HEK293T (cell line): Measurements from ENCODE around the gene EYA4.

Experiments
- ARNT ChIP-seq: fragments of 450-650 bp; IDR thresholded peaks from 2 replicates; pipeline ENCODE4 v1.6.1; 2017; ENCODE audit warnings: mild to moderate bottlenecking
- BHLHE40 ChIP-seq: fragments of 450-650 bp; IDR thresholded peaks from 2 replicates; pipeline ENCODE4 v1.6.1; 2016; ENCODE audit warnings: mild to moderate bottlenecking, moderate library complexity, borderline replicate concordance
- CTBP1 ChIP-seq: fragments of 450-650 bp; IDR thresholded peaks from 2 replicates; pipeline ENCODE4 v1.6.1; 2016; ENCODE audit warnings: borderline replicate concordance
- ELF4 ChIP-seq: fragments of 450-650 bp; IDR thresholded peaks from 2 replicates; pipeline ENCODE4 v1.6.1; 2017; ENCODE audit warnings: antibody characterized with exemption
- FOXA1 ChIP-seq: fragments of 450-650 bp; IDR thresholded peaks from 2 replicates; pipeline ENCODE4 v1.6.1; 2016; ENCODE audit warnings: mild to moderate bottlenecking
- FOXK2 ChIP-seq: fragments of 450-650 bp; IDR thresholded peaks from 2 replicates; pipeline ENCODE4 v1.6.1; 2016; ENCODE audit warnings: mild to moderate bottlenecking
- FOXM1 ChIP-seq: fragments of 450-650 bp; IDR thresholded peaks from 2 replicates; pipeline ENCODE4 v1.6.1; 2017; ENCODE audit warnings: mild to moderate bottlenecking, borderline replicate concordance
- HDGF ChIP-seq: fragments of 450-650 bp; IDR thresholded peaks from 2 replicates; pipeline ENCODE4 v1.6.1; 2017; ENCODE audit warnings: antibody characterized with exemption, borderline replicate concordance
- L3MBTL2 ChIP-seq: fragments of 450-650 bp; conservative IDR thresholded peaks from 2 replicates; pipeline ENCODE4 v1.6.1; 2016; ENCODE audit warnings: mild to moderate bottlenecking
- LEF1 ChIP-seq: fragments of 450-650 bp; IDR thresholded peaks from 2 replicates; pipeline ENCODE4 v1.6.1; 2017; ENCODE audit warnings: mild to moderate bottlenecking, borderline replicate concordance
- PKNOX1 ChIP-seq: fragments of 450-650 bp; IDR thresholded peaks from 2 replicates; pipeline ENCODE4 v1.6.1; 2016
- SP1 ChIP-seq: fragments of 450-650 bp; IDR thresholded peaks from 2 replicates; pipeline ENCODE4 v1.6.1; 2017
- TARDBP ChIP-seq: fragments of 450-650 bp; IDR thresholded peaks from 2 replicates; pipeline ENCODE4 v1.6.1; 2016
- ZNF384 ChIP-seq: fragments of 450-650 bp; IDR thresholded peaks from 2 replicates; pipeline ENCODE4 v1.6.1; 2016

GRCh38 chr6:133542056-133542821 lies 301.1 kb downstream of the EYA4 start:
- TF ChIP-seq SP1 (no peak), LEF1 (no peak), BHLHE40 (no peak), FOXA1 (no peak), ELF4 (no peak), L3MBTL2 (no peak), FOXK2 (no peak), PKNOX1 (no peak), CTBP1 (no peak), FOXM1 (no peak), ZNF384 (no peak), TARDBP (no peak), HDGF (no peak), ARNT (no peak)
